ENCODE results near the gene UBA5.

DNA sequence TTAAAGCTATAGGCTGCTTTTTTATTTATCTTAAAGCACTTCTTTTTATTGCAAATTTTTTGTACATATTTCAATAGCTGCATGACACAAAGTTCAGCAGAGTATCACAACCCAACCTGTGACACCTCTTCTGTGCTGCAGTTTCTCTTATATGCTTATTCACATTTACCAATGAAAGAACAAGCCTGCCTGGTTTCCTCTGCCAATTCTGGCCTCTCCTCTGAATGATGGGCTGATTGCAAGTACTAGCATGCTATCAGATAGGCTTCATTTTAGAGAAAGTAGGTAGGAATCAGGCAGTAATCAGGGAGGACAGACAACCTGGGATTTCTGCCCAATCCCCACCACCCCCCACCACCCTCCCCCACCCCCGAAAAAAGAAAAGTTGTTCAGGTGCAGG lies 36.5 kb upstream of the UBA5 start:
- TF ChIP-seq CTCF (IDR thresholded peaks at IDR 0.05; ENCODE audit: low read length), result no peak
- no peak for TF ChIP-seq EZH2 (IDR thresholded peaks at IDR 0.05; ENCODE audit: borderline replicate concordance, low read length)
